Stimulated activated CD4-positive, alpha-beta T cell treated with anti-CD3 and anti-CD28 coated beads, Interleukin-4, amount 100 ng/mL, for 4 hours (primary cell): Measurements from ENCODE around the gene GFPT2.
A peak's percentile ranks its signal among the peaks of the same experiment; 100 is the strongest.

Source experiments
- DNase-seq, 2 experiments: peaks; one replicate each; pipeline ENCODE4 v3.0.0-alpha.2; 2020

The GFPT2 gene

GRCh38 chr5:180332051-180332517 is 21.1 kb downstream of the GFPT2 start:
- DNase-seq: no peak

DNA sequence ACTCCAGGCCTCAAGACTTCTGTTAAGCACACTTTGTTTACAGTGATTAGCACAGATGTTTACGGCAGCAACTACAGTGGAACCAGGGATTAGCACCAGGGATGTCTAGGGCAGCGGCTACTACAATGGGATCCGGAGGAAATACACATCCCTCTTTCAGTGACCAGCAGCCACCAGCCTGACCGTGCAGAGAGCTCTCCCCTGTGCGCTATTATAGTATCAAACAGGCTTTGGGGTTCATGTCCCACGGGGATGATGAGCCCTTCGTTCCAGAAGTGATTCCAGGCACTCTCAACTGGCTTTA is 21.5 kb downstream of the GFPT2 start:
- no peak for DNase-seq

GRCh38 chr5:180330810-180331646 is 22.1 kb downstream of the GFPT2 start:
- DNase-seq: no peak

DNA sequence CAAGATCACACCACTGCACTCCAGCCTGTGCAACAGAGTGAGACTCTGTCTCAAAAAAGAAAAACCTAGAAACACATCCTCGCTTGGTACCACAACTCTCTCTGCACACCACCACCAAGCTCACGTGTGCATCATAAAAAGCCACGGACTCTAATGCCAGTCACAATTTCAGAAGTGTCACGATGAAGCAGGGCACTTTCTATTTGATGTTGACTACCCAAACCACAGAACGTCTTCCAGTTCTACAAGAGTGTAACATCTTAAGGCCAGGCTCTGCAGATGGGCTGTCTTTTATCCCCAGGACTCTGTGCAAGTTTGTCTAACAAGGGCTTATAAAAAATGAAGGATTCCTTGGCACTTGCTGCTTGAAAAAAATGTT is 22.9 kb downstream of the GFPT2 start:
- no peak for DNase-seq

DNA sequence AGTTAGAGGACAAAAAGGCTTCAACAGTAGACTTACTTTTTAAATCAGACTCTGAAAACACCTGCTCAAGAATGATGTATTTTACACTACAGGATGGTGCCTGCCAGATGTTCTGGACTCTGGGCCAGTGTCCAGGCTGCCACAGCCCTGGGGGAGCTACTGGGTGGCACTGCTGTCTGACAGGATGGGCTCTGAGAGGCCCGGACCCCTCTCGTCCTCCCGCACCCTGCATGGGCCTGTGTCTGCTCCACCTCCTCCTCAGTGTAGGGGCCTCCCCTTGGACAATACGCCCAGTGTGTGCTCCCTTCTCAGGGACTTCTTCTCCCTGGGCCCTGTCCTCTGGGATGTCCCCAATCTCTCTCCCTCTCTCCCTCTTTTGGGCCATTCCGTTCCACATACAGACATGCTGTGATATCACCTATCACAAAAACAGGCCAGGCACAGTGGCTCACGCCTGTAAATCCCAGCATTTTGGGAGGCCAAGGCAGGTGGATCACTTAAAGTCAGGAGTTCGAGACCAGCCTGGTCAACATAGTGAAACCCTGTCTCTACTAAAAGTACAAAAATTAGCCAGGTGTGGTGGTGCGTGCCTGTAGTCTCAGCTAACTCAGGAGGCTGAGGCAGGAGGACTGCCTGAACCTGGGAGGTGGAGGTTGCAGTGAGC is 23.4 kb downstream of the GFPT2 start:
- DNase-seq: no peak

GRCh38 chr5:180329138-180329435 is 24.0 kb downstream of the GFPT2 start:
- DNase-seq: no peak

DNA sequence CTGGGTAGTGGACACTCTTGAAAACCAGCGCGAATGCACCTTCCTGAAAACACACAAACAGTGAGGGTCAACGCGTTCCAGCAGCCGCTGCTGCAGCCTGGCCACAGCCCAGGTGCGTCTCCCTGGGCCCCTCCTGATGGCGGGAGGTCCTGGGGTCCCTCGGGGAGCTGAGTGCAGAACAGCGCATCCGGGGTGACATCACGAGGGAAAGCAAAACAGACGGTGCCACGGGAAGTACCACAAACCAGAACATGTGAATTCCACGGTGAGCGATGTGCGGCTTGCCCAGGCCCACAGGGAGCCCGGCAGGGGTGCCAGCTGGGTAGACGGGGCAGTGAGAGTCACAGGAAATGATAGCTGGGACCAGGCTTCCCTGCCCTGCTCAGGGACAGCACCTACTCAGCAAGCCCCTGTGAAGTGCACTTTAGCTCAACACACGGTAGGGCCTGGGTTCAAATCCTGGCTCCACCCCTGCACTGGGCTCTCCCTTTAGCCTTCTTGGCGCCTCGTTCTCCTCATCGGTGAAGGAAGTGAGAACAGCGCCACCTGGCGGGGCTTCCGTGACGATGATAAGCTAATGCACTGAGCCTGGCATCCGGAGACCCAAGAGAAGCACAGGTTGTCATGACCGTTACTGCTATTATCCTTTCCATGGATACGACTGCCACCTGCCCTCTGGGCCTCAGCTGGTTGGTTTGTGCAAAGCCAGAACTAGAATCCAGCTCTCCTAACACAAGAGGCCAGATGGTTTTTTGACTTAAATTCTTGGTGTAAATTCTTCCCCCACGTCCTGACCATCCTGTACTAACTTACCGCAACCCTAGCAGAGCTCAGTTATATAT is 24.6 kb downstream of the GFPT2 start:
- DNase-seq: peak; percentile 72 to 82

DNA sequence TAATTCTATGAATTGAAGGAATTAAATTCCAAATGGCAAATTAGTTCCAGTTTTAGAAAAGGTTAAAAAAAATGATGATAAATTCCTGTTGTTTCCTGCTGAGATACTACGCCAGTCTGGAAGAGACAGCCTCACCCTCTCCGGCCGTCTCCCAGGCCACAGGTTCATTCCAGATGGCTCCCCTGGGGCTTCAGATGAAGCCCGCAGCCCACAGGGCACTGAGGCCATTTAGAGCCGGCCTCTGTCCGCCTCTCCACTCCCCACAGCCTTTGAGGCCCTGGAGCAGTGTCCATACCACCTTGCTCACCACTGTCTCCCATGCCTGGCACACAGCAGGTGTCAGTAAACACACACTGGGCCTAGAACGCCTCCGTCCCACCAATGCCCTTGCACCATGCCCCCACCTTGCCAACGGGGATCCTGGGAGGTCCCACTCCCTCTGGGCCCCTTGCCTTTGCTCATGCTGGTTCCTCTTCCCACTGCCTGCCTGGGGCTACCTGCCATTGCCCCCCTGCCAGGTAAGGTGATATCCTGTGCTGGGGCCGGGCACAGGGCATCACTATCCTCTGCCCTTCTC is 26.1 kb downstream of the GFPT2 start:
- DNase-seq: no peak

GRCh38 chr5:180324601-180324950 is 28.6 kb downstream of the GFPT2 start:
- no peak for DNase-seq

GRCh38 chr5:180323941-180324600 is 29.1 kb downstream of the GFPT2 start:
- DNase-seq: no peak

- DNase-seq: no peak
These were observed 30.0 kb downstream of the GFPT2 start for GRCh38 chr5:180323160-180323559.

DNA sequence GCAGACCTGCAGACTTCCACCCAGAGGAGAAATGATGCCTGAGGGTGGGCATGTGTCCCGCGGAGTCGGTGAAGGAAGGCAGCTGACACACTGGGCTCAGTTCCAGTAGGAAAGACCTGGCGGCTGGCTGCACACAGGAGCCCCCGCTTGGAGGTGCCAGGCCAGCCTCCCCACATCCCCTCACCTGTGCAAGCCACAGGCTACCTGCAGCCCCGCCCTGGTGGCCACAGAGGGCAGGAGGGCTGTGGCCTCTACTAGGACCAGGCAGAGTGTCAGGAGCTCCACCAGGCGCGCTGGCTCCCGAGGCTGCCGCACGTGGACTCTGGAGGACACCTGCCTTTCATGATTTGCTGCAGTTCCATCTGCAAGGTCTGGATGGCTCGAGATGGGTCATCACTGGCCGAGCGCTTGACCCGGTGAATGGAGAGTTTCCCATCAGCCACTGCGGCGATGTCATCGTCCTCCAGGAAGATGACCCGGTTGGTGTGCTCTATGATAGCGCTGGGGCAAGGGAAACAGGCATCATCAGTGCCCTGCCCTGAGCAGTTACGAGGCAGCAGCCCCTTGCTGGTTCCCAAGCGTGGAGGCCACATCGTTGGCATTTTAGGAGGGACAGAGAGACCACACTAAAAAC is 34.6 kb downstream of the GFPT2 start:
- no peak for DNase-seq

DNA sequence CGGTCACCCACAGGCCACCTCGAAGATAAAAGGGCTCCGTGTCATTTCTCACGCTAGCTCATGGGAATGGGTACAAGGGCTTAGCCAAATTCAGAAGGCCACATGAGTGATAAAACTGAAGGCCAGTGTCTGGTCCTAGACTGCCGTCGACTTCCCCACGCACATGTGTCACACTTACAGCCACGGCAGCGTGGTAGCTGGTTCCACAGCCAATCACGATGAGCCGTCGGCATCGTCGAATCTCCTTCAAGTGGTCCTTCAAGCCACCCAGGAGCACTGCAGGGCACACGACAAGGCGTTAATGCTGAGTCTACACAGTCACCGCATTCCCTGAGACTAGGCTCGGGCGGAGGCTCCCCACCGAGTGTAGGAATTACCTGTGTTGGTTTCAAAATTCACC is 36.5 kb downstream of the GFPT2 start:
- DNase-seq: no peak

DNA sequence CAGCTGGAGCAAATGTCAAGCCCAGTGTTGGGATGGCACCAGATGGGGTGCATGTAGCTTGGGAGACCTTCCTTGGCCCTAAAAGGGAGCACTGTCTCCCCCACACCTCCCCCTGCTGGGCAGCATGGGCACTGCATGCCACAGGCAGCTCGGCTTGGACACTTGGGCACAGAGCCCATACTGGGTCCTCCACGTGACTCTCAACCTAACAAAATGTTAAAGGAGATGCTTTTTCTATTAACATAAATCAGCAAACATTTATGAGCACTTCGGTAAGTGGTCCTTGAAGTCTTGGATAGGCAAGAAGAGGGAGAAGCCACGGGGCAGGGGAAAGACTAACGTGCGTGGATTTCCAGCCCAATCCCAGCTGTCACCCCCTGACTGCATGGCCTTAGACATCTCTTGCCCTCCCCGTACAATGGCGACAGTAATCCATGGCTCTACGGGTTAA is 37.3 kb downstream of the GFPT2 start:
- DNase-seq: peak; percentile 61 to 74

- DNase-seq: peak; percentile 66 to 68
These were observed 39.2 kb downstream of the GFPT2 start for GRCh38 chr5:180313677-180314505.

DNA sequence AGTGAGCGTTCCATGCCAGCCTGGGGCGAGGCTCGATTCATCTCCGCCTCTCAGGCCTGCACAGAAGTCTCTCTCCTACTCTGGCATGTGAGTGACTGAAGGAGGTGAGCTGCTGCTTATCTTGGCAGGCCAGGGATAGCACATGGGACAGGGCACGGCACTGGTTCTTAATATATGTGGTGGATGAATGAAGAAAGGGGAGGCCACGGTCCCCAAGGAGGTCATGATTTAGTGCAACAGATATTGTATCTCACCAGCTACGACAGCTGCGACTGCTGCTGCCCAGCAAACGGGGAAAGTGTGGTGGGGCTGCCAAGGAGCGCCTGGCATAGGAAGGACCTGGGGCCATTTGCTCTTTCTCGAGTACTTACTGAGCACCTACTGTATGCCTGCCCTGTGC is 41.9 kb downstream of the GFPT2 start:
- DNase-seq: no peak

DNA sequence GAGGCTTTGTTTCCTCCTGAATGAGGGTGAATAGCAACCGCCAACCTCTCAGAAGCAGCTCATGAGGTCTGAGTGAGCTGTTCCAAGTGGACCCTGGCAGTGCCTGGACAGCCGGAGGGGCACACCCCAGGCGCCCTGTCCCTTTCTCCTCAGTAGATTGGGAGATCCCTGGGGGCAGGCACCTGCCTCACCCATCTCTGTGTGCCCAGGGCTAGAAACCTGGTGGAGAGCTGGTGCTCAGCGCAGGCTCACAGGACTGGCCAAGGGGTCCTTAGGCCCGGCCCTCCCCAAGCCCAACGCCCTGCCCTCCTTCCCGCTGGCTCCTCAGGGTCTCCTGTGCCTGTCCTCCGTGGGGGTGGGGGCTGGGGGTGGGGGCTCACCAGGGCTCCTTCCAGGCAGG is 46.3 kb downstream of the GFPT2 start:
- no peak for DNase-seq

DNA sequence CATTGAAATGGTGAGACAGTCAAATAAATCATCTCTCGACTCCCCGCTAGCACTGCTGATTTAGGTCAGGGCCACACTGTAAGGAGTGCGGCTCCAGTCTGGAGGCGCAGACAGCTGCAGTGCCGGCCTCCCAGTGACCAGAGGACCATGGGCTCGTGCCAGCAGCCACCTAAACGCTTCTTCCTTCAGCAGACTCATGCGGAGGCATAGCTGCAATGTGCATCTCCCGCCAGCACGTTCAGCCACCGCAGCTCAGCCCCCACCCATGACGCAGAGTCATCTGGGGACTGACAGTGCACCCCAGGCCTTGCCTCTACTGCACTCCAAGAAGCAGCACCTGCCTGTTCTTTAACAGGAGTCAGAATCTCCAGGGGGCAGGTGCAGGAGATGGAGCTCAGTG is 47.7 kb downstream of the GFPT2 start:
- no peak for DNase-seq

DNA sequence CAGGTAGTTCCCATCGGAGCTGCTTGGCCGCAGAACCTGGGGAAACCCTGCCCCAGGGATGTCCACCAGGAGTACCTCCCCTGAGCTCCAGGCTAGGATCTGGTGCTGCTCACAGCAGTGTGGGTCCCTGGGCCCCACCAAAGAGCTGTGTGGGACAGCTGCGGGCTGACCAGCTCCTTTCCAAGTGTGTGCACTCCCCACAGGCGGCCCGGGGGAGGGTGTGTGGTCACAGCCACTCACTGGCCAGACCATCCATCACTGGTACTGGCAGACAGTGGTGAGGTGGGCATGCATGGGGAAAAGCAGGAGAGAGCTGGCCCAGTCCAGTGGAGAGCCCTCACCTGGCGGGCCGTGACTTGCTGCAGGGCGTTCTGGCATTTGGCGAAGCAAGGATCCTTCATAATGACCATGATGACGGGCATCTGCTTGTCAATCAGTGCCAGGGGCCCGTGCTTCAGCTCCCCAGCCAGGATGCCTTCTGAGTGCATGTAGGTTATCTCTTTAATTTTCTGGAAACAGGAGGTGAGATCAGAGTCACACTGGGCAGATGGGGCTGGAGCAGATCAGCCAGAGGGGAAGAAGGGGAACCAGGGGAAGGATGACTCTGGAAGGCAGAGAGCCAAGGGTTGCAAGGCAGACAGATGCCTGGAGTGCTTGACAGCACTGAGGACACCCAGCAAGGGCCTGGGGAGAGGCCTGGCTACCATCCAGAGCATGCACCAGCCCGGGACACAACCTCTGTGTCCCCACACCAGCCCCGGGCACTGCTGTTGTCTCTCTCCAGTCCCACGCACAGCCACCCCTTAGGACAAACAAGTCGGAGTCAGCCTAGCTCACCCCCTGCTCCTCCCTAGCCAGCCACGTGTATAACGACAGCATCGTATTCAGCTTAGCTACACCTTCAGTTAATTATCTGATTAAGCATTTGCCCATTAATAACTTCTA is 48.4 kb downstream of the GFPT2 start:
- no peak for DNase-seq

DNA sequence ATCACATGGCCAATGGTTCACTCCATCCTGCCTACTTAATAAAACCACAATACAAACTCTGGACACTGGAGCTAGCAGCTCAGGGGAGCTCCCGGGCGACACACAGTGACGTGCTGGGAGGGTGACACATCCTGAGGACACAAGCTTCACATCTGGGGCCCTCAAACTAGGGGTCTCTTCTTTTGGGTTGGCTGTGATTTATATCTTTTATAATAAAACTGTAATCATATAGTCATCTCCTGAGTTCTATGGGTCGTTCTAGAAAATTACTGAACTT is 49.2 kb downstream of the GFPT2 start:
- no peak for DNase-seq
